WERI-Rb-1 (cell line): ENCODE measurements around the gene SNX8.
"Not testable (repeated sequence)": the region's sequence is repeated elsewhere in the genome, so short reads cannot be mapped to it uniquely, and the experiment has no call there.

Experiments used
- DNase-seq: peaks from one replicate; pipeline ENCODE4 v3.0.0-alpha.2; 2020
- H3K27ac ChIP-seq: fragments of 250-450 bp; sonication (Bioruptor Pico); 2 replicates; pipeline ENCODE4 v1.5.1; 2020; ENCODE audit warnings: mild to moderate bottlenecking, moderate library complexity
- H3K27me3 ChIP-seq: fragments of 250-450 bp; sonication (Bioruptor Pico); 2 replicates; pipeline ENCODE4 v1.5.1; 2021; ENCODE audit warnings: mild to moderate bottlenecking, low read depth, moderate library complexity; ENCODE audit not compliant: insufficient read depth, severe bottlenecking
- H3K36me3 ChIP-seq: fragments of 250-450 bp; sonication (Bioruptor Pico); 2 replicates; pipeline ENCODE4 v1.5.1; 2020; ENCODE audit warnings: mild to moderate bottlenecking, moderate library complexity
- H3K4me3 ChIP-seq: 2 replicates; pipeline ENCODE4 v1.5.1; 2011; ENCODE audit warnings: low read depth, mild to moderate bottlenecking, control low read depth, low read length
- H3K9me3 ChIP-seq: fragments of 250-450 bp; sonication (Bioruptor Pico); 2 replicates; pipeline ENCODE4 v1.5.1; 2021; ENCODE audit warnings: mild to moderate bottlenecking, moderate library complexity; ENCODE audit not compliant: severe bottlenecking
- TF ChIP-seq, protein P1 (sequence below): IDR thresholded peaks from 2 replicates; pipeline ENCODE4 v1.5.1; 2011; ENCODE audit warnings: low read depth, mild to moderate bottlenecking, control low read depth, inconsistent platforms, low read length

The SNX8 gene

DNA sequence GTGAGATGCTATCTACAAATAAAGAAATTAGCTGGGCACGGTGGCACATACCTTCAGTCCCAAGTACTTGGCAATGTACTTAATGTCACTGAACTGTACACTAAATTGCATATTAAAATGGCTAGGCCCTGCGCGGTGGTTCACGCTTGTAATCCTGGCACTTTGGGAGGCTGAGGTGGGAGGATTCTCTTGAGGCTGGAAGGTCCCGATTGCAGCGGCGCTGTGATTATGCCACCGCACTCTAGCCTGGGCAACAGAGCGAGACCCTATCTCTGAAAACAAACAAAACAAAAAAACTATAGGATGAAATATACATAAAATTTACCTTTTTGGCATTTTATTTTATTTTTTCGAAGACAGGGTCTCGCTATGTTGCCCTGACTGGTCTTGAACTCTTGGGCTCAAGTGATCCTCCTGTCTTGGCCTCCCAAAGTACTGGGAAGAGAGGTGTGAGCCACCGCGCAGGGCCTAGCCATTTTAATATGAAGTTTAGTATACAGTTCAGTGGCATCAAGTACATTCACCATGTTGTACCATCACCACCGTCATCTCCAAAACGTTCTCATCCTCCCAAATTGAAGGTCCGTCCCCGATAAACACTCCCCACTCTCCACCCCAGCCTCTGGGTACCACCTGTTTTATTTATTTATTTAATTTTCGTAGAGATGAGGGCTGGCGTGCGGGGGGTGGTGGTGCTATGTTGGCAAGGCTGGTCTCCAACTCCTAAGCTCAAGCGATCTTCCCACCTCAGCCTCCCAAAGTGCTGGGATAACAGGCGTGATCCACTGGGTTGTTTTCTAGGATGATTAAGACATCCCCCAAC lies 39.1 kb upstream of the SNX8 start:
- DNase-seq, result no peak

DNA sequence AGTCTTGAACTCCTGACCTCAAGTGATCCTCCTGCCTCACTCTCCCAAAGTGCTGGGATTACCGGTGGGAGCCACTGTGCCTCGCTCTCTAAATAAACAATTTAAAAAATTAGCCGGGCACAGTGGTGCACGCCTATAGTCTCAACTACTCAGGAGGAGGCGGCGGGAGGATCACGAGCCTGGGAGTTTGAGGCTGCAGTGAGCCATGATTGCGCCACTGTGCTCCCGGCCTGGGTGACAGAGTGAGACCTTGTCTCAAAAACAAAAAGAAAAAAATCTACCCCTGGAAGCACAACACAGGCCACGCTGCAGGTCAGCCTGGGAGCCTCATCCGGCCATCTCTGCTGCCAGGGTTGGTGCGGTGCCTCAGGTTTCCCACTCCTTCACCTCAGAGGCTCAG lies 36.6 kb upstream of the SNX8 start:
- TF ChIP-seq, protein P1, sequence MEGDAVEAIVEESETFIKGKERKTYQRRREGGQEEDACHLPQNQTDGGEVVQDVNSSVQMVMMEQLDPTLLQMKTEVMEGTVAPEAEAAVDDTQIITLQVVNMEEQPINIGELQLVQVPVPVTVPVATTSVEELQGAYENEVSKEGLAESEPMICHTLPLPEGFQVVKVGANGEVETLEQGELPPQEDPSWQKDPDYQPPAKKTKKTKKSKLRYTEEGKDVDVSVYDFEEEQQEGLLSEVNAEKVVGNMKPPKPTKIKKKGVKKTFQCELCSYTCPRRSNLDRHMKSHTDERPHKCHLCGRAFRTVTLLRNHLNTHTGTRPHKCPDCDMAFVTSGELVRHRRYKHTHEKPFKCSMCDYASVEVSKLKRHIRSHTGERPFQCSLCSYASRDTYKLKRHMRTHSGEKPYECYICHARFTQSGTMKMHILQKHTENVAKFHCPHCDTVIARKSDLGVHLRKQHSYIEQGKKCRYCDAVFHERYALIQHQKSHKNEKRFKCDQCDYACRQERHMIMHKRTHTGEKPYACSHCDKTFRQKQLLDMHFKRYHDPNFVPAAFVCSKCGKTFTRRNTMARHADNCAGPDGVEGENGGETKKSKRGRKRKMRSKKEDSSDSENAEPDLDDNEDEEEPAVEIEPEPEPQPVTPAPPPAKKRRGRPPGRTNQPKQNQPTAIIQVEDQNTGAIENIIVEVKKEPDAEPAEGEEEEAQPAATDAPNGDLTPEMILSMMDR, result no peak
- no peak for DNase-seq
- no peaks in the 10 kb centered on the region for H3K9me3 ChIP-seq
- no peak overlapping the region for H3K4me3 ChIP-seq
- H3K27me3 ChIP-seq, result no peaks in the 10 kb centered on the region
- H3K27ac ChIP-seq, result no peak overlapping the region
- peaks cover 9% of the 10 kb centered on the region for H3K36me3 ChIP-seq

More for the DNA sequence above, 39.1 kb upstream of the SNX8 start:
- H3K4me3 ChIP-seq, result peak overlapping the region; percentile 96
- peaks cover 30% of the 10 kb centered on the region for H3K36me3 ChIP-seq
- TF ChIP-seq, protein P1, result no peak
- H3K27ac ChIP-seq, result peak overlapping the region; percentile 100
- H3K9me3 ChIP-seq, result no peaks in the 10 kb centered on the region
- H3K27me3 ChIP-seq, result no peaks in the 10 kb centered on the region

DNA sequence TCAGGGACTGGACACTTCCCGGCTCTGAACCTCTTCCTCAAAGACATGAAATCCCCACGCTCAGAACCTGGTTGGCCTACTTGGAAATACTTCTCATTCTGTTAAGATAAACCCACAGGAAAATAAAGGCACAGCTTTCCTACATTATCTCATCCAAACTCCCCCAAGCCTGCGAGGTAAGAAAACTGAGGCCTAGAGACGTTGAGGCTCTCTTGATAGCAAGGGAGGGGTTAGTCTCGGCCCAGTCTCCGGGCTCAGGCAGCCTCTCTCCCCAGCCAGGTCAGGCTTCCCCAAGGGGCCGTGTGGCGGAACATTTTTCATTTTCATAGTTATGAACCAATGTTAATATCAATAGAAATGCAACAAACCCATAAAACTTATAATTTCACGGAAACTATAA lies 35.8 kb upstream of the SNX8 start:
- Histone ChIP-seq H3K9me3 (no peaks in the 10 kb centered on the region), H3K4me3 (no peak overlapping the region), H3K27me3 (no peaks in the 10 kb centered on the region), H3K36me3 (peaks cover 8% of the 10 kb centered on the region), H3K27ac (no peak overlapping the region)
- TF ChIP-seq, protein P1, result no peak
- no peak for DNase-seq

DNA sequence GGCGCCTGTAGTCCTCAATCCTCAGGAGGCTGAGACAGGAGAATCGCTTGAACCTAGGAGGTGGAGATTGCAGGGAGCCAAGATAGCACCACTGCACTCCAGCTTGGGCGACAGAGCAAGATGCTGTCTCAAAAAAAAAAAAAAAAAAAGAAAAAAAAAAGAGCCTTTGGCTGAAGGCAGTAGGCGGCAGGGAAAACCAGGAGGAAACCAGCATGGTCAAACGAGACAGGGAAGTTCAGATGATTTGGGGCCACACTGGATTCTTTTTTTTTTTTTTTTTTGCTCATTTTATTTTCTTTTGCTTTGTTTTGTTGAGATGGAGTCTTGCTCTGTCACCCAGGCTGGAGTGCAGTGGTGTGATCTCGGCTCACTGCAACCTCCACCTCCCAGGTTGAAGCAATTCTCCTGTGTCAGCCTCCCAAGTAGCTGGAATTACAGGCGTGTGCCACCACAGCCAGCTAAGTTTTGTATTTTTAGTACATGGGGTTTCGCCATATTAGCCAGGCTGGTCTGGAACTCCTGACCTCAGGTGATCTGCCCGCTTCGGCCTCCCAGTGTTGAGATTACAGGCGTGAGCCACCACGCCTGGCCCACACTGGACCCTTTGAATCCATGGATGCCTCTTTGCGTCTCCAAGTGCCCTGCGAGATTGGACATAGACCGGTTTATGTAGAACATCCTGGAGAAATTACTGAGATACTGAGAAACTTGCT lies 33.3 kb upstream of the SNX8 start:
- not testable (repeated sequence) for DNase-seq, H3K27ac ChIP-seq, H3K9me3 ChIP-seq, H3K27me3 ChIP-seq, H3K4me3 ChIP-seq, H3K36me3 ChIP-seq

DNA sequence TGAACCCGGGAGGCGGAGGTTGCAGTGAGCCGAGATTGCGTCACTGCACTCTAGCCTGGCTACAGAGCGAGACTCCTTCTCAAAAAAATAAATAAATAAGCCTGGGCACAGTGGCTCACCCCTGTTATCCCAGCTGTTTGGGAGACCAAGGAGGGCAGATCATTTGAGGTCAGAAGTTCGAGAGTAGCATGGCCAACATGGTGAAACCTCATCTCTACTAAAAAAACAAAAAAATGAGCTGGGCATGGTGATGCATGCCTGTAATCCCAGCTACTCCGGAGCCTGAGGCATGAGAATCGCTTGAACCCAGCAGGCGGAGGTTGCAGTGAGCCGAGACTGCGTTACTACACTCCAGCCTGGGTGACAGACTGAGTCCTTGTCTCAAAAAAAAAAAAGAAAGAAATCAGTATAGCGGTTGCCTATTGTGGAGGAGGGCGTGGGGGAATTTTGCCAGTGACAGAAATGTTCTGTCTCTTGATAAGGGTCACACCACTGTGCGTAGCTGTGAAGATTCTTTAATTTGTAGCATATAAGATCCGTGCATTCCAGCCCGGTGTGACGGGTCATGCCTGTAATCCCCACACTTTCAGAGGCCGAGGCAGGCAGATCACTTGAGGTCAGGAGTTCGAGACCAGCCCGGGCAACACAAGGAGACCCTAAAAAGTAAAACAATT lies 22.5 kb upstream of the SNX8 start:
- Histone ChIP-seq H3K36me3 (peaks cover 7% of the 10 kb centered on the region), H3K9me3 (no peaks in the 10 kb centered on the region), H3K27me3 (no peaks in the 10 kb centered on the region), H3K4me3 (no peak overlapping the region), H3K27ac (no peak overlapping the region)
- no peak for DNase-seq
- TF ChIP-seq, protein P1, result no peak

DNA sequence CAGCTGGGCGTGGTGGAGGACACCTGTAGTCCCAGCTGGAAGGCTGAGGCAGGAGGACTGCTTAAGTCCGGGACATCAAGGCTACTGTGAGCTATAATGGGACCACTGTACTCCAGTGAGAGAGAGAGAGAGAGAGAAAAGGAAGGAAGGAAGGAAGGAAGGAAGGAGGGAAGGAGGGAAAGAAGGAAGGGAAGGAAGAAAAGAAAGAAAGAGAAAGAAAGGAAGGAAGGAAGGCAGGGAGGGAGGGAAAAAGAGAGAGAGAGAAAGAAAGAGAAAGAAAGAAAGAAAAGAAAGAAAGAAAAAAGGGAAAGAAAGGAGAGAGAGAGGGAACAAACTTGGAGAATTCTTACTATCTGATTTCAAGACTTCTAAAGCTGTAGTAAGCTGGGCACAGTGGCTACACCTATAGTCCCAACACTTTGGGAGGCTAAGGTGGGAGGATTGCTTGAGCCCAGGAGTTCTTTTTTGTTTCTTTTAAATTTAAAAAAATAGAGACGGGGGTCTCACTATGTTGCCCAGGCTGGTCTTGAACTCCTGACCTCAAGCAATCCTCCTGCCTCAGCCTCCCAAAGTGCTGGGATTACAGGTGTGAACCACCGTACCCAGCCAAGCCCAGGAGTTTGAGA lies 18.5 kb upstream of the SNX8 start:
- not testable (repeated sequence) for H3K36me3 ChIP-seq, H3K4me3 ChIP-seq, H3K27me3 ChIP-seq, H3K27ac ChIP-seq, H3K9me3 ChIP-seq, DNase-seq
